ENCODE data around the gene TMPRSS9. TPM values are rescaled to one million over a fixed set of nuclear protein-coding genes. Genes with fewer than 3 reads are reported as not detected.
"Not testable (repeated sequence)": the region's sequence is repeated elsewhere in the genome, so short reads cannot be mapped to it uniquely, and the experiment has no call there.

Gene TMPRSS9
- polyA plus RNA-seq, 5 donors, result 0.24 to 0.91 (median 0.52) TPM

DNA sequence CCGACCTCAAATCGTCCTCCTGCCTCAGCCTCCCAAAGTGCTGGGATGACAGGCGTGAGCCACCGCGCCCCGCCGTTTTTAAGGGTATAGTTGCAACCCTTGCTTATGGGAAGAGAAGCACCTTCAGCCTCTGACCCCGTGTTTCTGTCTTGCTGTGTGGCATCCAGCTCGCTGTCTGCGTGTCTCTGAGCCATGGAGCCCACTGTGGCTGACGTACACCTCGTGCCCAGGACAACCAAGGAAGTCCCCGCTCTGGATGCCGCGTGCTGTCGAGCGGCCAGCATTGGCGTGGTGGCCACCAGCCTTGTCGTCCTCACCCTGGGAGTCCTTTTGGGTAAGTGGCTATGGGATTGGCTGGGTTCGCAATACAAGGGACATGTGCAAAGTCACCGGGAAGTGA, 29.5 kb downstream of the TMPRSS9 start:
- DNase-seq, result no peak

DNA sequence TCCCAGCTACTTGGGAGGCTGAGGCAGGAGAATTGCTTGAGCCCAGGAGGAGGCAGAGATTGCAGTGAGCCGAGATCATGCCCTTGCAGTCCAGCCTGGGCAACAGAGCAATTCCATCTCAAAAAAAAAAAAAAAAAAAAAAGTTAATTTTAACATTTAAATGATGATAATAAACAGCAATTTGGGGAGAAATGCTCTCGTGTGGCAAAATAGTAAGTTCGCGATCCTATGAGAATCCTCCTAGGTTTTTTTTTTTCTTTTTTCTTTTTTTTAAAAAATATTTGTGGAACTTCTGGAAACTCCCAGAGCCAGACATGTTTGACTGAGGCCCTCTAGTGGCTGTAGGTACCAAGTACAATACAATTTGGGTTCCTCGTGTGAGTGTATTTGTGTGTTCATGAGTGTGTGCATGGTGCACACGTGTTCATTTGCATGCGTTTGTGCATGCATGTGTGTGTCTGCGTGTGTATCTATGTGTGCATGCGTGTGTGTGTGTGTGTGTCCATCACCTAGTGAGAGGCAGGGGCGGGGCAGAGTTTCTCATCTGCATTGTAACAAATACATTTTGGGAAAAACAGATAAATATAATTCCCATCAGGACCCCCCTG, 31.2 kb downstream of the TMPRSS9 start:
- peak; percentile 33 to 38 for DNase-seq

DNA sequence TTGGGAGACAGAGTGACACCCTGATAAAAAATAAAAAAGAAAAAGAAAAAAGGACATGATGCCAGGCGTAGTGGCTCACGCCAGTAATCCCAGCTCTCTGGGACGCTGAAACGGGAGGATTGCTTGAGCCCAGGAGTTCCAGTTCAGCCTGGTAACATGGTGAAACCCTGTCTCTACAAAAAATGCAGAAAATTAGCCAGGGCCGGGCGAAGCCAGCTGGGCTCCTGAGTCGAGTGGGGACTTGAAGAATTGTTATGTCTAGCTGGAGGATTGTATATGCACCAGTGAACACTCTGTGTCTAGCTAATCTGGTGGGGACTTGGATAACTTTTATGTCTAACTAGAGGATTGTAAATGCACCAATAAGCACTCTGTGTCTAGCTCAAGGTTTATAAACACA, 32.3 kb downstream of the TMPRSS9 start:
- no peak for DNase-seq

DNA sequence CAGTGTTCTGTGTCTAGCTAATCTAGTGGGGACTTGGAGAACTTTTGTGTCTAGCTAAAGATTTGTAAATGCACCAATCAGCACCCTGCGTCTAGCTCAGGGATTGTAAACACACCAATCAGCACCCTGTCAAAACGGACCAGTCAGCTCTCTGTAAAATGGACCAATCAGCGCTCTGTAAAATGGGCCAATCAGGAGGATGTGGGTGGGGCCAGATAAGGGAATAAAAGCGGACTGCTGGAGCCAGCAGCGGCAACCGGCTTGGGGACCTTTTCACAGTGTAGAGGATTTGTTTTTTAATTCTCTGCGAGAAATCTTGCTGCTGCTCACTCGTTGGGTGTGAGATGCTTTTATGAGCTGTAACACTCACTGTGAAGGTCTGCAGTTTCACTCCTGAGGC, 32.8 kb downstream of the TMPRSS9 start:
- DNase-seq, result not testable (repeated sequence)

DNA sequence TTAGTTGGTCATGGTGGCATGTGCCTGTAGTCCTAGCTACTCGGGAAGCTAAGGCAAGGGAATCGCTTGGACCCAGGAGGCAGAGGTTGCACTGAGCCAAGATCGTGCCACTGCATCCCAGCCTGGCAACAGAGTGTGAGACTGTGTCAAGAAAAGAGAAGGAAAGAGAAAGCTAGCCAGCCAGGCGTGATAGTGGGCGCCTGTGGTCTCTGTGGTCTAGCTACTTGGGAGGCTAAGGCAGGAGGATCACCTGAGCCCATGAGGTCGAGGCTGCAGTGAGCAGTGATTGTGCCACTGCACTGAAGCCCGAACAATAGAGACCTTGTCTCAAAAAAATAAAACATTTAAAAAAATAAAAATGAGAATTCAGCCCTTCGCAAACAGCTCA, 34.0 kb downstream of the TMPRSS9 start:
- no peak for DNase-seq

DNA sequence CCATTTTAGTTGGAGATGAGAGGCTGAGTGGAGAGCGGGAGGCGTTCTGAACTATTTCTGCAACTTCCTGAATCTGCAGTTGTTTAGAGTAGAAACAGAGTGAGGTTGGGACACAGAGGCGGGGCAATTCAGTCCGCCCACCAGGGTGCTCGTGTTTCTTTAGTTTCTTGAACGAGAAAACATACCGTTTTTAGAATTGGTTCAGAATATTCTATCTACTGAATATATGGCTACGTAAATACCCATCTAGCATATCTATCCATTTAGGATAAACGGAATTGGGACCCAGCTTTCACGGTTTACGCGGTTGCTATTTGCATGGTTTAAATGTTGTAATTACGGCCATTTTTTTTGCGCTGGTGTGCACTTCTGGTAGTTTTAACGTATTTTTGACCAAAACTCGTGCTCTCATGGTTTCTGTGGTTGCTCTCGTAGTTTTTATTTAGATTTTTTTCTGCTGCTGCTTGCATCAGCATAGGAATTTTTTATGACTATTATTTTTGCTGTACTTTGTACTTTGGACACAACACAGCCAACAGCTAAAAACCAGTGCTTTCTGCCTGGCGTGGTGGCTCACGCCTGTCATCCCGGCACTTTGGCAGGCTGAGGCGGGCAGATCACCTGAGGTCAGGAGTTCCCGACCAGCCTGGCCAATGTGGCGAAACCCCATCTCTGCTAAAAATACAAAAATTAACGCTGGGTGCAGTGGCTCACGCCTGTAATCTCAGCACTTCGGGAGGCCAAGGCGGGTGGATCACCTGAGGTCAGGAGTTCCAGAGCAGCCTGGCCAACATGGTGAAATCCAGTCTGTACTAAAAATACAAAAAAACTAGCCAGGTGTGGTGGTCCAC, 34.6 kb downstream of the TMPRSS9 start:
- DNase-seq, result no peak

DNA sequence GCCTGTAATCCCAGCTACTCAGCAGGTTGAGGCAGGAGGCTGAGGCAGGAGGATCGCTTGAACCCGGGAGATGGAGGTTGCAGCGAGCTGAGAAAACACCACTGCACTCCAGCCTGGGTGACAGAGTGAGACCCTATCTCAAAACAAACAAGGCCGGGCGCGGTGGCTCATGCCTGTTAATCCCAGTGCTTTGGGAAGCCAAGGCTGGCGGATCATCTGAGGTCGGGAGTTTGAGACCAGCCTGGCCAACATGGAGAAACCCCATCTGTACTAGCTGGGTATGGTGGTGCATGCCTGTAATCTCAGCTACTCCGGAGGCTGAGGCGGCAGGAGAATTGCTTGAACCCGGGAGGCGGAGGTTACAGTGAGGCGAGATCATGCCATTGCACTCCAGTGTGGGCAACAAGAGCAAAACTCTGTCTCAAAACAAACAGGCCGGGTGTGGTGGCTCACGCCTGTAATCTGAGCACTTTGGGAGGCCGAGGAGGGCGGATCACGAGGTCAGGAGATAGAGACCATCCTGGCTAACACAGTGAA, 35.3 kb downstream of the TMPRSS9 start:
- DNase-seq, result not testable (repeated sequence)

DNA sequence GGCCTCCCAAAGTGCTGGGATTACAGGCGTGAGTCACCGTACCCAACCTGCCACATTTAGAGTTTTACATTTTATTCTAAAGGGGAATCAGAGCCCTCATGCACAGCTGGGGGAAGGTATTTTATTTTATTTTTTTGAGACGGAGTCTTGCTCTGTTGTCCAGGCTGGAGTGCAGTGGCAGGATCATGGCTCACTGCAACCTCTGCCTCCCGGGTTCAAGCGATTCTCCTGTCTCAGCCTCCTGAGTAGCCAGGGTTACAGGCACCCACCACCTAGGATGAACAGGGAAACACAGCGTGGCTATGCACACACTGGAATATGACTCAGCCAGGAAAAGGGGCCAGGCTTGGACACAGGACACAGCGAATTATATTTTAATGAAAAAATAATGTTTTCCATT, 37.1 kb downstream of the TMPRSS9 start:
- not testable (repeated sequence) for DNase-seq

DNA sequence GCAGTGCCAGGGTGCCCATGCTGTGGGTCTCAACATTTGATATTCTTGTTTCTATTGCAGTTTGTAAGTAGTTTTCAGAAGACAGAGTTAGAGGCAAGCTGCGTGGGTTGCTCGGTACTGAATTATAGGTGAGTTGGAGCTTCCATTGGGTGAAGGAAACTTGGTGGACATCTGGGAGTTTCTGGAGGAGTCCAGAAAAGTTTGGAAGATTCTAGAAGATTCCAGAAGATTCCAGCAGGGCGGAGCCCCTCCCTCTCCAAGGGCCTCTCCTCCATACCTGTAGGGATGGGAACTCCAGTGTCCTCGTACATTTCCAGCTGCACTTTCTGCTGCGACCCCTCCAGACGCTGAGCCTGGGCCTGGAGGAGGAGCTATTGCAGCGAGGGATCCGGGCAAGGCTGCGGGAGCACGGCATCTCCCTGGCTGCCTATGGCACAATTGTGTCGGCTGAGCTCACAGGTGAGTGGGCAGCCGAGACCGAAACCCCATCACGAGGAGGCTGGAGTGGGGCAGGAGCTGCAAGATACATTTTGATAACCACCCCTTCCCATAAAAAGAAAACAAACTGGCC, 38.8 kb downstream of the TMPRSS9 start:
- no peak for DNase-seq

DNA sequence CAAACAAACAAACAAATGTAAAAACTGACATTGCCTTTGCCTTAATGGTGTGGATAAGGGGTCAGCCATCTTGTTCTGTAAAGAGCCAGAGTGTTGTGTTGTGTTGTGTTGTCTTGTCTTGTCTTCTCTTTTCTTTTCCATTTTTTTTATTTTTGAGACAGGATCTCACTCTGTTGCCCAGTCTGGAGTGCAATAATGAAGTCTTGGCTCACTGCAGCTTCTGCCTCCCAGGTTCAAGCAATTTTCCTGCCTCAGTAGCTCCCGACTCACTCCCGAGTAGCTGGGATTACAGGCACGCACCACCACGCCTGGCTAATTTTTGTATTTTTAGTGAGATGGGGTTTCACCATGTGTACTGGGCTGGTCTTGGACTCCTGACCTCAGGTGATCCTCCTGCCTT, 39.5 kb downstream of the TMPRSS9 start:
- DNase-seq, result no peak

DNA sequence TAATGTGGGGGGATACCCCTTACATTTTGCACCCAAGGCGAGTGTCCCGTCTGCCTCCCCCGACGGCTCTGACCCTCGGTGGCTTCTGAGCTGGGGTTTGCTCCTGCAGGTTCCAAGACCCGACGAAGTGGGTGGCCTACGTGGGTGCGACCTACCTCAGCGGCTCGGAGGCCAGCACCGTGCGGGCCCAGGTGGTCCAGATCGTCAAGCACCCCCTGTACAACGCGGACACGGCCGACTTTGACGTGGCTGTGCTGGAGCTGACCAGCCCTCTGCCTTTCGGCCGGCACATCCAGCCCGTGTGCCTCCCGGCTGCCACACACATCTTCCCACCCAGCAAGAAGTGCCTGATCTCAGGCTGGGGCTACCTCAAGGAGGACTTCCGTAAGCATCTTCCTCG, 48.2 kb downstream of the TMPRSS9 start:
- no peak for DNase-seq

DNA sequence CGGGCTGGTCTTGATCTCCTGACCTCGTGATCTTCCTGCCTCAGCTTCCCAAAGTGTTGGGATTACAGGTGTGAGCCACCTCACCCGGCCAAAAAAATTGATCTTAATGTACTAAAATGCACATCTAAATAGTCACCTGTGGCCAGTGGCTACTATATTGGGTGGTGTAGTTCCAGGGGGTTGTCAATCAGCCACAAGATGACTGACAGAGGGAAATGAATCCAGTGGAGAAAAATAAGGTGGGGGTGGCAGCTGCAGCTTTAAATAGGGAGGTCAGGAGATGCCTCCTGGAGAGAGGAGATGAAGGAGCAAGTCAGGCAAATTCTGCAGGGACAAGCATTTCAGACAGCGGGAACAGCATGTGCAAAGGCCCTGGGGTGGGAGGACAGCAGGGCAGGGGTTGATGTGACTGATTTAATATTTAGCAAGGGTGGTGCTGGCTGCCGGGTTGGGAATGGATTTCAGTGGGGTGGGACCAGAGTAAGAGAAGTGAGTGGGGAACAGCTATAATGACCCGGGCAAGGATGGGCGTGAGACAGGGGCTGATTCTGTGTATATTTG, 49.4 kb downstream of the TMPRSS9 start:
- no peak for DNase-seq

DNA sequence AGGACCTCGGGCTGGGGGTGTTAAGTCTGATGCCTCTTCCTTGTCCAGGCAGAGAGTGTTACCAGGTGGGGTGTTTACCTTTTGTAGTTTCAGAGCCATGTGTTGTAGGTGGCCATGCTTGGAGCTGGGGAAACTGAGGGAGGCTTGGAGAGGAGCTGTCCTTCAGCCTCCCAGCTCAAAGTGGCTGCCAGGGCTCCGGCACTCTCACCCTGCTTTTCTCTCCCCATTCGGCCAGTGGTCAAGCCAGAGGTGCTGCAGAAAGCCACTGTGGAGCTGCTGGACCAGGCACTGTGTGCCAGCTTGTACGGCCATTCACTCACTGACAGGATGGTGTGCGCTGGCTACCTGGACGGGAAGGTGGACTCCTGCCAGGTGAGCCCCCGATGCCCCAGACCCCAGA, 50.0 kb downstream of the TMPRSS9 start:
- DNase-seq, result no peak

DNA sequence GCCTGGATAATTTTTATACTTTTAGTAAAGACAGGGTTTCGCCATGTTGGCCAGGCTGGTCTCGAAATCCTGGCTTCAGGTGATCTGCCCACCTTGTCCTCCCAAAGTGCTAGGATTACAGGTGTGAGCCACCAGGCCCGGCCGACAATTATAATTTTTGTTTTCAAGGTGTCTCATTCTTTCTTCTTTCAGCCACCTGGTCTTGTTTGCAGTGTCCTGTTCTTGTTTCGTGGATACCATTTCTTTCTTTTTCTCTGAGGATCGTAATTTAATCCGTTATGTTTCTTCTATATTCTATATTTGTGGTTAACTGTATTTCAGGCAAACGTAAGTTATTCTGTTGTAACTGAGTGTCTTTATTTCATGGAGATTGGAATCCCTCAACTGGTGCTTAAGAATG, 51.6 kb downstream of the TMPRSS9 start:
- no peak for DNase-seq

DNA sequence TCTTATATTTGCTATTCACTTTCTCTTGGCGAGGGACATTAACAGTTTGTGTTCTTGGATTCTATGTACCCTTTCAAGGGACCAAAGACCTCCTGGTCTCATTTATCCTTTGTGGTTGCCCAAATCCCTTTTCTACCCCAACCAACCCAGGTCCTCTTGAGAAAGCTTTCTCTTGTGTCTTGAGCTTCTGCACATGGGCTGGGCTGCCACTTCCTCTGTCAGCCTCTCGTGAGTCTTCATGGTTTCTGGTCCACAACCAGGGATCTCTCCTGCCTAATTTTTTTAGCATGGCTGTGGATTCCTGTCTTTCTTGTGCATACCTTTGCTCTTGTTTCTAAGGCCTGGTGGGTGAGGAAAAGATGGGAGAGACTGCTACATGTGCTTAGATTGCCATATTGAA, 52.4 kb downstream of the TMPRSS9 start:
- no peak for DNase-seq

DNA sequence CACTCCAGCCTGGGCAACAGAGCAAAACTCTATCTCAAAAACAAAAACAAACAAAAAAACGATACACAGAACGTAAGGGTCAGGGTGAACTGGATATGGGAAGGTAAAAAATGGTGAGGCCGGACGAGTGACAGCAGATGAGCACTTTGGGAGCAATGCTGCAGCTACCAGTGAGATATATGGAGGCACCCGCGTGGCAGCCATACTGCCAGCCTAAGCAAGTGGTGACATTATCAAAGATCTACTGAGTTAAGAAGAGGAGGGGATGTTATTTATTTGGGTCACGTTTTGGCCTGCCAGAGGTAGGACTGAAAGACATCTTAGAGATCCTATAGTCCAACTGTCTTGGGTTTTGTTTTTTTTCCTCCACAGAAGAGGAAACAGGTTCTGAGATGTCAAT, 53.1 kb downstream of the TMPRSS9 start:
- DNase-seq, result no peak

DNA sequence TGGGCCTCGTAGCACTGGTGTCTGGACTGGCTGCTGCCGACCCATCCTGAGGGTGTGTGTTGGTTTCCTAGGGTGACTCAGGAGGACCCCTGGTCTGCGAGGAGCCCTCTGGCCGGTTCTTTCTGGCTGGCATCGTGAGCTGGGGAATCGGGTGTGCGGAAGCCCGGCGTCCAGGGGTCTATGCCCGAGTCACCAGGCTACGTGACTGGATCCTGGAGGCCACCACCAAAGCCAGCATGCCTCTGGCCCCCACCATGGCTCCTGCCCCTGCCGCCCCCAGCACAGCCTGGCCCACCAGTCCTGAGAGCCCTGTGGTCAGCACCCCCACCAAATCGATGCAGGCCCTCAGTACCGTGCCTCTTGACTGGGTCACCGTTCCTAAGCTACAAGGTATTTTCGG, 53.6 kb downstream of the TMPRSS9 start:
- DNase-seq, result no peak

DNA sequence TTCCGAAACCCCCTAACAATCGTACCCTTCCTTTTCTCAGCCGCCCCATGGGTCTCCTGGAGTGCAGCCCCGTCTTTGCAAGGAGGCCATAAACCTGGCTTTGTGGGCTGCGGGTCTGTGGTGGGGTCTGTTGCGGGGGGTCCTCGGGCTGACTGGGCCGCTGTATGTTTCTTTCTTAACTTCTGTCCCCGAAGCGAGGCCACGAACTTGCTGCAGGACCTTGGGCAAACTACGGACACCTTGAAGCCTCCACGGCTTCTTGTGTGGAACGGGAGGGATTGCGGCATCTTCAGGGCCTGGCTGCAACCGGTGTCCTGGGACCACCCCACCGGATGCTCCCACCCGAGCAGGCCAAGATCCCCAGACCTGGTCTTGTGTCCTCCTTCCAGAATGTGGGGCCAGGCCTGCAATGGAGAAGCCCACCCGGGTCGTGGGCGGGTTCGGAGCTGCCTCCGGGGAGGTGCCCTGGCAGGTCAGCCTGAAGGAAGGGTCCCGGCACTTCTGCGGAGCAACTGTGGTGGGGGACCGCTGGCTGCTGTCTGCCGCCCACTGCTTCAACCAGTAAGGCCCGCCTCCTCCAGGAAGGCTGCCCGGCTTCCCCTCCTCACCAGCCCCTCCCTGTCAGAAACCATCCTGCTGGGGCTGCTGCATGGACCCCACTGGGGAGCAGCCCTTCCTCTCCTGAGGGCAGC, 55.4 kb downstream of the TMPRSS9 start:
- no peak for DNase-seq

DNA sequence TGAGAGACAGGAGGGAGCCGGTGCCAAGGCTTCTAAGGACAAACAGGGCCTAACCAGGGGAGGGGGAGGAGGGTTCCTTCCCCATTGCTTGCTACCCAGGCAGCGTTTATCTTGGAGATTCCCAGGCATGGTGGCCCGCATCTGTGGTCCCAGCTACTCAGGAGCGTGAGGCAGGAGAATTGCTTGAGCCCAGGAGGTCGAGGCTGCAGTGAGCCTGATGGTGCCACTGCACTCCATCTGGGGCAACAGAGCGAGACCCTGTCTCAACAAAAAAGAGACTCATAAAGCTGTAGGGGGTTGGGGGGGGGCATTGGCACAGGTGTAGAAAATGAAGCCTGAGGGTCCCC, 55.9 kb downstream of the TMPRSS9 start:
- no peak for DNase-seq

DNA sequence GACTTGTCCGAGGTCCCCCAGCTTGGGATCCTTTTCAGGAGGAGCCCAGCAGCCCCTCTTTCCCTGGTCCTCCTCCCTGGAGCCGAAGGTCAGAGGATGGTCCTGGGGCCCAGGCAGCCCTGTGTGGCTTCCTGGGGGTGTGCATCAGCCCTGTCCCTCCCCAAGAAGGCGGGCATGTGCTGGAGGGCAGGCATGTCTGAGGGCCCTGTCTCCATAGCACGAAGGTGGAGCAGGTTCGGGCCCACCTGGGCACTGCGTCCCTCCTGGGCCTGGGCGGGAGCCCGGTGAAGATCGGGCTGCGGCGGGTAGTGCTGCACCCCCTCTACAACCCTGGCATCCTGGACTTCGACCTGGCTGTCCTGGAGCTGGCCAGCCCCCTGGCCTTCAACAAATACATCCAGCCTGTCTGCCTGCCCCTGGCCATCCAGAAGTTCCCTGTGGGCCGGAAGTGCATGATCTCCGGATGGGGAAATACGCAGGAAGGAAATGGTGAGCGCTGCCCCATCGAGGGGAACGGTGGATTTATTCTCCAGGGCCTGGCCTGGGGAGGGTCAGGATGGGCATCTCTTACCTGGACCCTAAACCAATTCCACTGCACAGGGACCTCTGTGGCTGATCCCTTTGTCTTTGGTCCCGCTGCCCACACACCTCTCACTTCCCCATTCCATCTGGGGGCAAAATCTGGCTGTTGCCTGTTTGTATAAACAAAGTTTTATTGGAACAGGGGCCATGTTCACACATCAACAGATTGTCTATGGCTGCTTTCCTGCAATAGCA, 56.4 kb downstream of the TMPRSS9 start:
- no peak for DNase-seq

DNA sequence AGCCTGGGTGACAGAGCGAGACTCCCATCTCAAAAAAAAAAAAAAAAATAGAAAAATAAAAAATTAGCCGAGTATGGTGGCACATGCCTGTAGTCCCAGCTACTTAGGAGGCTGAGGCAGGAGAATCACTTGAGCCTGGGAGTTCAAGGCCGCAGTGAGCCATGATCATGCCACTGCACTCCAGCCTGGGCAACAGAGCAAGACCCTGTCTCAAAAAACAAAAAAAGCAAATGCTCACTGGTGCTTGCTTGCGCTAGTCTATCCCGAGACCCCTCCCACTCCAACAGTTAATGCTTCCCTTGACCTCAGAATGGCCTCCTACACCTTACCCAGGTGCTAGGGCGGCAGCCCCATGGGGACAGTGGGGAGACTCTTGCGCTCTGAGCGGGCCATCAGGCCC, 57.4 kb downstream of the TMPRSS9 start:
- DNase-seq, result not testable (repeated sequence)
